ENCODE results near the gene NRN1.

GRCh38 chr6:5998236-5998635 lies 8.5 kb downstream of the NRN1 start:
- no peak for TF ChIP-seq EZH2 (IDR thresholded peaks at IDR 0.05)
- TF ChIP-seq, protein P1, sequence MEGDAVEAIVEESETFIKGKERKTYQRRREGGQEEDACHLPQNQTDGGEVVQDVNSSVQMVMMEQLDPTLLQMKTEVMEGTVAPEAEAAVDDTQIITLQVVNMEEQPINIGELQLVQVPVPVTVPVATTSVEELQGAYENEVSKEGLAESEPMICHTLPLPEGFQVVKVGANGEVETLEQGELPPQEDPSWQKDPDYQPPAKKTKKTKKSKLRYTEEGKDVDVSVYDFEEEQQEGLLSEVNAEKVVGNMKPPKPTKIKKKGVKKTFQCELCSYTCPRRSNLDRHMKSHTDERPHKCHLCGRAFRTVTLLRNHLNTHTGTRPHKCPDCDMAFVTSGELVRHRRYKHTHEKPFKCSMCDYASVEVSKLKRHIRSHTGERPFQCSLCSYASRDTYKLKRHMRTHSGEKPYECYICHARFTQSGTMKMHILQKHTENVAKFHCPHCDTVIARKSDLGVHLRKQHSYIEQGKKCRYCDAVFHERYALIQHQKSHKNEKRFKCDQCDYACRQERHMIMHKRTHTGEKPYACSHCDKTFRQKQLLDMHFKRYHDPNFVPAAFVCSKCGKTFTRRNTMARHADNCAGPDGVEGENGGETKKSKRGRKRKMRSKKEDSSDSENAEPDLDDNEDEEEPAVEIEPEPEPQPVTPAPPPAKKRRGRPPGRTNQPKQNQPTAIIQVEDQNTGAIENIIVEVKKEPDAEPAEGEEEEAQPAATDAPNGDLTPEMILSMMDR (IDR thresholded peaks at IDR 0.05), result no peak

Measured in neural progenitor cell (in vitro differentiated cells).